ENCODE measurements around the gene OR2T8. TPM values are rescaled to one million over a fixed set of nuclear protein-coding genes. Genes with fewer than 3 reads are reported as not detected.

Gene OR2T8
- total RNA-seq (2022; extraction: Qiagen RNA extraction; ENCODE audit: low read depth) = not detected in 5 replicates

GRCh38 chr1:247919952-247920351, at the start of gene OR2T8:
OR2T8 (plus strand) TSS chr1:247920252; CDS start chr1:247921018, 766 bp downstream.

GRCh38 chr1:247895163-247895637, 24.9 kb upstream of the OR2T8 start, which contains the start of gene OR2W3:
OR2W3 (plus strand) TSS chr1:247895587; CDS start chr1:247895587, 0 bp downstream.

GRCh38 chr1:247924868-247925267, 4.8 kb downstream of the OR2T8 start, which contains the start of gene OR2AJ1:
OR2AJ1 (plus strand) TSS chr1:247924889; CDS start chr1:247933769, 8,880 bp downstream.

GRCh38 chr1:247948558-247948957, 28.5 kb downstream of the OR2T8 start, which contains the start of gene OR2L8:
OR2L8 (plus strand) TSS chr1:247948858; CDS start chr1:247948858, 0 bp downstream.

GRCh38 chr1:247964933-247965332, 44.9 kb downstream of the OR2T8 start, which contains the start of gene OR2AK2:
OR2AK2 (plus strand) TSS chr1:247965233; CDS start chr1:247965377, 144 bp downstream.

Other genes with a start within 250 kb of the OR2T8 start
- gene OR13G1, start 240.5 kb upstream of the OR2T8 start, total RNA-seq (2022; extraction: Qiagen RNA extraction; ENCODE audit: low read depth) = not detected in 5 replicates
- gene OR6F1, start 203.6 kb upstream of the OR2T8 start, total RNA-seq (2022; extraction: Qiagen RNA extraction; ENCODE audit: low read depth) = not detected in 5 replicates
- gene OR14K1, start 181.6 kb upstream of the OR2T8 start, total RNA-seq (2022; extraction: Qiagen RNA extraction; ENCODE audit: low read depth) = not detected in 5 replicates
- gene OR14A2, start 172.1 kb upstream of the OR2T8 start, total RNA-seq (2022; extraction: Qiagen RNA extraction; ENCODE audit: low read depth) = not detected in 5 replicates
- not detected in 5 replicates for gene OR1C1, start 159.7 kb upstream of the OR2T8 start, total RNA-seq (2022; extraction: Qiagen RNA extraction; ENCODE audit: low read depth)
- gene OR14A16, start 96.1 kb upstream of the OR2T8 start, total RNA-seq (2022; extraction: Qiagen RNA extraction; ENCODE audit: low read depth) = not detected in 5 replicates
- not detected in 5 replicates for gene OR11L1, start 78.4 kb upstream of the OR2T8 start, total RNA-seq (2022; extraction: Qiagen RNA extraction; ENCODE audit: low read depth)
- gene TRIM58, start 63.1 kb upstream of the OR2T8 start, total RNA-seq (2022; extraction: Qiagen RNA extraction; ENCODE audit: low read depth) = not detected in 5 replicates
- gene OR2W3, start 24.7 kb upstream of the OR2T8 start, total RNA-seq (2022; extraction: Qiagen RNA extraction; ENCODE audit: low read depth) = not detected in 5 replicates
- not detected in 5 replicates for gene OR2AJ1, start 4.6 kb downstream of the OR2T8 start, total RNA-seq (2022; extraction: Qiagen RNA extraction; ENCODE audit: low read depth)
- not detected in 5 replicates for gene OR2L8, start 28.6 kb downstream of the OR2T8 start, total RNA-seq (2022; extraction: Qiagen RNA extraction; ENCODE audit: low read depth)
- not detected in 5 replicates for gene OR2AK2, start 45.0 kb downstream of the OR2T8 start, total RNA-seq (2022; extraction: Qiagen RNA extraction; ENCODE audit: low read depth)
- gene OR2L5, start 93.4 kb downstream of the OR2T8 start, total RNA-seq (2022; extraction: Qiagen RNA extraction; ENCODE audit: low read depth) = not detected in 5 replicates
- gene OR2L2, start 109.8 kb downstream of the OR2T8 start, total RNA-seq (2022; extraction: Qiagen RNA extraction; ENCODE audit: low read depth) = not detected in 5 replicates
- not detected in 5 replicates for gene OR2L3, start 126.6 kb downstream of the OR2T8 start, total RNA-seq (2022; extraction: Qiagen RNA extraction; ENCODE audit: low read depth)
- gene OR2L13, start 174.9 kb downstream of the OR2T8 start, total RNA-seq (2022; extraction: Qiagen RNA extraction; ENCODE audit: low read depth) = not detected in 5 replicates
- gene OR2M5, start 224.9 kb downstream of the OR2T8 start, total RNA-seq (2022; extraction: Qiagen RNA extraction; ENCODE audit: low read depth) = not detected in 5 replicates